Measurements from ENCODE around the gene DAB2IP.

The DAB2IP gene

DNA sequence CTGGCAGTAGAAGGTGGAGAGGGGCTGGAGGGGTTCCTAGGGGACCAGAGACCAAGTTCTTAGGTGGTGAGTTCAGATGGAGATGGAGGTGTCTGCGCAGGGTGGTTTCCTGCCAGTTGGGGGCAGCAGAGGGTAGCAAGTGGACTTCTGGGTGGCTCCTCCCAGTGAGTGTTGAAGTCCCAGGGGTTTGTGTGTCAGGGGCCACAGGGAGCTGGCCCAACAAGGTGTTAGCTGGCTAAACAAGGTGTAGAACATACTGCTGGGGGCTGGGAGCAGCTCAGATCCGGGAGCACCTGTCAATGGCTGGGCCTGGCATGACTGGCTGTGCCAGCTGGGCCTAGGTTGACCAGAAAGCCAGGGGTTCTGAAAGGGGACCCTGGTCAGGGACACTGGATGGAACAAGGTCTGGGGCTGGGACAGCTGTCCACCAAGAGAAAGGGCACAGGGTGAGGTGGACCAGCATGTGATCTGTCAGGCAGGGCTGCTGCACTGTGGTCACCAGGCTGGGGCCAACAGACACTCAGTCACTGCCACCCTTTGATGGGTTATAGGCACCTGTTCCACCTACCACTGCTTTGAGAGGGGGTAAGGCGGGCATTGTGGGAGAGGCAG is 35.6 kb downstream of the DAB2IP start:
- FAIRE-seq: no peak

DNA sequence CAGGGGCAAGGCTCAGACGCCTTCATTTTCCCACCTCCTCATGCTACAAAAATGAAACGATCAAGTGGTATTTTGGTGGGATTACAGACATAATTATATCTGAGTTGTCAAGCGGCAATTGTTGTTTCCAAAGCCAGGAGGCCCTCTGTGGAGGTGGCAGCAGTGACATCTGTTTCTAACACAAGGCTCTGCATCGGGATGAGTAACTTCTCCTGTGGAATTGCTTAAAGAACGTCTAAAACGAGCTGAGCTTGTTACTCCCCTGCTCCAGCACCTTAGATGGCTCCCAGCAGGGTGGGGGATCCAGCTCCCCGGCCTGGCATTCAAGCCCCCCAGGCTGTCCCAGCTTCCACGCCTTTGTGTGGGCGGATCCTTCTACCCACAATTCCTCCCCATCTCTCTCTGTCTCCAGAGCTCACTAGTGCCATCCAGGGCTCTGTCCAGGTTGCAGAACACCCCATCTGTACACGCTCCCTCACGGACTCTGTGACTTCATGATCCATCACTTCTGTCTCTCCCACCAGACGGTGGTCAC is 36.8 kb downstream of the DAB2IP start:
- no peak for FAIRE-seq

DNA sequence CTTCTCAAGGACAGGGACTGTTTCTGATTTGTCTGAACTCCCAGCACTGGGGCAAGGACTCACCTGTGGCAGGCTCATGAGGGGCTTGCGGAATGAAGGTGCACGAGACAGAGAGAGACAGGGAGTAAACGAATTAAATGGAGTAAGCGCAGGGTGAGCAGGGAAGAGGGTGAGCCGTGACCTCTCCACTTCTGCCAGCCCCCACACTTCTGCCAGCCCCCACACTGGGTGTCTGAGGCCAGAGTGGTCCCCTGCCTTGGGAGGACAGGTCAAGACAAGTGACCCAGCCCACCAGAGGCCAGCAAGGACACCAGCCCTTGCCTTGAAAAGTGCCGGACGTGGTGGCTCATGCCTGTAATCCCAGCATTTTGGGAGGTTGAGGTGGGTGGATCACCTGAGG is 37.2 kb downstream of the DAB2IP start:
- FAIRE-seq: no peak

DNA sequence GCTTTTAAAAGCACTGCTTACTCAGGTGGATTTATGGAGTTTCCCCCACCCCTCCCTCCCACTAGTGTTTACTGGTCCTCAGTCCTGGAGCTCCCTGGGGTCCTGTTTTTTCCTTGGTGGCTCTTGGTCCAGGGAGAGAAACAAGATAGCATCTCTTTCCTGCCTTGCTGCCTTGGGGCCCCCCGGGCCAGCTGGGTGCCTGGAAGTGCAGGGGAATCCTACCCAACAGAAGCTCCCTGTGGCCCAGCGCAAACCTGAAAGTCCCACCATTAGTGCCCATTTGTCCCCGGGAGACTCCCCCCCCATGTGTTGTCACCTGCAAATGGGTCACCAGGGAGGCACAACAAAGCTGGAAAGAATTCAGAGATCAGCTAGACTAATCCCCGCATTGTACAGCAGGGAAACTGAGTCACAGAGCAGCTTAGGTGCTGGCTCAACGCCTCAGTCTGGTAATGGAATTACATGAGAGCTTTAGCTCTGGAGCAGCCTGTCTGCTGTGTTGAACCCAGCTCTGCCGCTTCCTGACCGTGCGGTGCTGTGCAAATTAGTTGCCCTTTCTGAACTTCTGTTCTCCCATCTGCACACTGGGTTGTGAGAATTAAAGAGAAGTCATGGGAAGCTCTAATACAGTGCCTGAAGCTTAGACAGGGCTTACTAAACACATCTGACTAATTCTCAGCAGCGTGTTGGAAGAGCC is 38.2 kb downstream of the DAB2IP start:
- no peak for FAIRE-seq

DNA sequence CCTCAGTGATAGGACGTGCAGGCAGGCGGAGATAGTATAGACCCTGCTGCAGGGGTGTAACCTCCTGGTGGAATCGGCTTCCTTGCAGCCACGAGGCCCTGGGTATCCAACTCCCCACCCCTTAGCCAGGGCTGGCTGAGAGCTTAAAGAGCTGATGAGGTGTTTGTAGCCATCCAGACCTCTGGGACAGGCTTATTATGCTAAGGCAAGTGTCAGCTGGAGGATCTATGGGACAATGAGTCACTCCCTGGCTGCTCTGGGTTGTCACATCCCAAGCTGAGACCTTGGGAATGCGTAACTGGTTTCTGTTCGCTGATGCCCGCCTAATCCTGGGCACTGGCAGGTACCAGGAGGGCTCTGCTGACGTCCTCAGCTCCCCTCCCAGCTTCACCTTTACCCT is 38.9 kb downstream of the DAB2IP start:
- no peak for FAIRE-seq

DNA sequence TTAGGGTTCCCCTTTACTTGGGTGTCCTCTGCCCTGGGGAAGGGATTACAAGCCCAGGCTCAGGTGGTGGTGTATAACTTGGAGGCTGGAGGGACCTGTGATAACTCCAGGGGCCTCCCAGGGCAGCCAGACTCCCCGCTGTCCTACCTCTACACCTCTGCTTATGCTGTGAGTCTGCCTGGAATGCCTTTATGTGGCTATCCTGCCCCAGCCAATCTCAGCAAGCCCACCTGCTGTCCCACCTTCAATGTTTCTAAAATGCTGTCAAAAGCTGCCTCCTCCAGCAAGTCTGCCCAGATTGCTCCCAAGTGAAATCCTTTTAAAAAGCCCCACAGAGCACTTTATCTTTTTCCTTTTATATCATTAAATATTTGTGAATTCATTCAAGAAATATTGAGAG is 39.3 kb downstream of the DAB2IP start:
- FAIRE-seq: no peak

DNA sequence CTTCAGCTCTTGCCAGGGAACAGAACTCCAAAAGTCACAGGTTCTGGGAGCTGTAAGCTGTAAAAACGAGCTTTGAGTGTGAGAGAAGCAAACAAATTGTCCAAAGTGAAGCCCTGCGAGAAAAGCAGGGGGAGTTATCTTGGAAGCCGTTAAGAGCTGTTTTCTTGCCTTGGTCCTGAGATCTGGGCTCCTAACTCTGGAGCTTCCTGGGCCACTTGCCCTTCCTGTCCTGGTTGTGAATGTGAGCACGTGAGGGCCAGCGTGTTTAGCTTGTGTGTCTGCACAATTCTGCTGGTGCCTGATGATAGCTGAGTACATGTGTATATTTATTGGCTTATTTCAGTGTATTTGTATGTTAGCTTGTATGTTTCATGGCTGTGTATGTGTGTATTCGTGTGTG is 40.5 kb downstream of the DAB2IP start:
- no peak for FAIRE-seq

DNA sequence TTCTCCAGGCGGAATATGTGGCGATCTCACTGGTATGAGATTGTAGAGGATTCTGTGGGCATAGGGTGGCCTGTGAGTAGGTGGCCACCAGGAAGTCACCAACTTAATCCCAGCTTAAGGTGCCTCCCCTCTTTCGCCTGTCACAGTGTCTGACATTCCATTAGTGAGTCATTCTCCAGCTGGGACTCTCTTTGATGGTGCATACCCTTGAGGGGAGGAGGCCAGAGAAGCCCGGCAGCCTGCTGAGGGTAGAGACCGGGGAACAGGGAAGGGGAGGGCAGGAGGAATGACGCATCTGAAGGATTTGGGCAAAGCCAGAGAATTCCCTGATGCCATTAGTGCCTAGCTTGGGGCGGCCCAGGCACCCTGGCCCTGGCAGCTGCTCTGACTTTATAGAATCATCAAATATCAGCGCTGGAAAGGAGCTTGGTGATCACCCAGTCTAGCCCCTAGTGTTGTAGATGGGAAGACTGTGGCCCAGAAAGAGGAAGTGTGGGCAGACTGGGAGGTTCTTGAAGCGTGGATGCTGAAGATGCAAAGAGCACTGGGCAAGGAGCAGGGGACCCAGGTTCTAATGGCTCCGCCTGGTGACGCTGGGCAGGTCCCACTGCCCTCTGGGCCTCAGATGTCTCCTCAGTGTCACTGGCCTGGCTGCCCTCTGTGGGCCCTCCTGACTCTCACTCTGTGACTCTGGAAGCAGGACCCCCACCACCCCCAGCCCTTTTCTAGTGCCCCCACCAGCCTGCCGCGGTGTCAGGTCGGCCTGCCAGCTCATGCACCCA is 41.4 kb downstream of the DAB2IP start:
- no peak for FAIRE-seq

DNA sequence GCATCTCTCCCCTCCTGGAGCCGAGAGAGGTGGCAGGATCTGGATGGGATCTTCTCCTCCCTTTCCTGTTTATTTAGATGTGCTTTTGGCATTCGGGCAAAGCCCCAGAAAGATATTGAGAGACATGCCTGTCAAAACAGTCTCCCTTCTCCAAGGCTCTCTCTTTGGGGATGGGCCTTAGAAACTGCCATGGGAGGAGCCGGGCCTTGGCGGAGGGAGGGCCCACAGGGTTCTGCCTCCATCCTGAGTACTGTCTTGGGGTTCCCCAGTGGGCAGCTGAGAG is 41.9 kb downstream of the DAB2IP start:
- FAIRE-seq: no peak

DNA sequence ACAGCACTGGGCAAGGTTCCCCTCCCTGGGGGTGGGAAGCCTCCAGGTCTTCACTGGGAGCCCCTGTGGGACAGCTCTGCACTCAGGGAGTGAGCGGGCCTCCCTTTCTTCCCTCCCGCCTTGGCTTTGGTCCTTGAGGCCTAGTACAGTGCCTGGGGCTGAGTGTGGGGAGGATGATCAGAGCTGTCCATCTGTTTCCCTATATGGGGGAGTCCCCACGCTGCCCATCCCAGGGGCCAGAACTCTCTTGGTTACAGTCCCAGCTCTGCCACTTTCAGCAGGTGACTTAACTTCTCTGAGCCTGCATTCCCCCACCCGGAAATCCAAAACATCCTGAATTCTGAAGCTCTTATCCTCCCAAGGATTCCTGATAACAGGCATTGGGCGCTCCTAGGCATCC is 42.6 kb downstream of the DAB2IP start:
- no peak for FAIRE-seq

DNA sequence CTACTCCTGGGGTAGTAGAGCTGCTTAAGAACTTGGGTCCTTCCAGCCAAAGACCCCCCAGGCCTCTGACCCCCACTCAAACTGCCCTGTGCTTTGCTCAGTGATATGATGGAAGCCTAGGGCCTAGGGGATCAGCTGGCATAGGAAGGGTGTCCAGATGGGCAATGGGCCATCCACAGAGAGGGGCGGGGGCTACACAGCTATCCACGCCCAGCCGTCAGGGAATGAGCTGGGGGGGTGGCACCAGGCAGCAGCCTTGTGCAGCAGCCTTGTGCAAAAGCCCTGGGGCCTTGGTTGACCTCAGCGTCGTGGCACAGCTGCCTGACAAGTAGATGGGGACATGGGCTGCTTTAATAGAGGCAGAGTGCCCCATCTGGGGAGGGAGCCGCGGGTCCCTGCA is 43.2 kb downstream of the DAB2IP start:
- no peak for FAIRE-seq

DNA sequence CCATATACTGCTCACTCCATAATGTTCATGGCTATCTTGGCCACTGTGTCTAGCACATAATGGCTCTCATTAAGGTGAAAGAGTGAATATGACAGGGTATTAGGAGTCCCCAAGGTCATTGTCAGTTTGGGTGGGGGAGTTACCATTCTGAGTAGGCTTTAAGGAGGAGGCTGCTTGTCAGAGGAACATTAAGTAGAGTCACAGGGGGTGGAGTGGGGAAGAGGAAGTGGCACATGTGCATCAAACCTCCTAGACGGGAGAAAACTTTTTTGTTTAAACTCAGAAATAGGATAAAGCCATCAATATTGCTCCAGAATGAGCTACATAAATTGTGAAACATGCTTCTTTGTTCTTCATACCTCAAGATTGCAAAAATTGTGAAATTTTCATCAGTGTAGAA is 45.5 kb downstream of the DAB2IP start:
- no peak for FAIRE-seq

DNA sequence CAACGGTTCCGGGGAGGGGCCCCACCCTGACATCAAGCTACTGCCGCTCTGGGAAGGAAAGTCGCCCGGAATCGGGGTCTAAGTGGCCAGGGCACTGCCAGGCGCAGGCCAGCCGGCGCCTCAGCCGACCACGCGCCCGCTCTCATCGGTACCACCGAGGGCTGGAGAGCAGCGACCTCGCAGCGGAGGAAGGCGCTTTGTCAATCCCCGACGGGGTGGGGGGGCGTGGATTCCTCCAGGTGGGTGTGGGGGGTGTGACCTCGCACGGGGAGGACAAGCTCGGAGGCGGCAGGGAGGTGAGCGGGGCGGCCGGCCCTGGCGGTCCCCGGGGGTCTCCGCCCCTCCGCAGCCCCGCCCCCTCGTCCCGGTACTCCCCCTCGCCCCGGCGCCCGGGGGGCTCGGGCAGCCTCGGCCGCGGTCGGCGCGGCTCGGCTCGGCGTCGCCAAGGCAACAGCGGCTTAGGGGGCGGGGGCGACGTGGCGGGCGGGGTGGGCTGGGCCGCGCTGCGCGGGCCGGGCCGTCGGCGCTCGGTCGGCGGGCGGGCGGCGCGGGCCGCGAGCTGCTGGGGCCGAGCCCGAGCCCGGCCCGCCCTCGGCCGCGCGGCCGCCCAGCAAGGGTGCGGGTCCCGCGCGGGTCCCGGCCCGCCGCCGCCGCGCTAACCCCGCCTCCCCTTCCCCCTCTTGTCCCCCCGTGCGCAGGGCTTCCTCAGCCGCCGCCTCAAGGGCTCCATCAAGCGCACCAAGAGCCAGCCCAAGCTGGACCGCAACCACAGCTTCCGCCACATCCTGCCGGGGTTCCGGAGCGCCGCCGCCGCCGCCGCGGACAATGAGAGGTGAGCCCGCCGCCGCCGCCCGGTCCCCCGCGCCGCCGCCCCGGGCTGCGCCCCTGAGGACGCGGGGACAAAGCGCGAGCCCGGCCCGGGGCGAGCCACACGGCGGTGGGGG is 47.5 kb downstream of the DAB2IP start:
- no peak for FAIRE-seq

DNA sequence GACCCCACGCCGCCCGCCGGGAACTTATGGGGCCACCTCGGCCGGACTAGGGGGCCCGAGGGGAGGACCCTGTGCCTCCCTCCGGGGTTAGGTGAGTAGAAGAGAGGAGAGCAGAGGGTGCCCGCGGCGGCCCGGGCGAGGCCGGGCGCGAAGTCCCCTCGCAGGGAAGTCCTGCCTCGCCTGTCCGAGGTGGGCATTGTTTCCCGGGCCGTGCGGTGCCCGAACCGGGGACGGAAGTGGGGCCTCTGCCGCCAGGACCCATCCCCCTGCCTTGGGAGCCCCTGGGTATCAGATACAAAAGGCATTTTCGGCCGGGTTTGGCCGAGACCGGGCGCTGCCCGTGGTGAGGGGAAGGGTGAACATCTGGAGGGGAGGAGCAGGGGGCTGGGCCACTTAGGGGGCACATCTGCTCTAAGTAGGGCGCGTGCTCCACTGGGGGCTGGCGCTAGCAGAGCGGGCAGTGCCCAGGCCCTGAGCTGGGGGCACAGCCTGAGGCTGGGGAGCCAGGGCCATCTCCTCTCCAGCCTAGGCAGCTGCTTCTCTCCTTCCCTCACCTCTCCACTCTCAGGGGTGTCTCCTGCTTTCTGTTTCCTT is 48.2 kb downstream of the DAB2IP start:
- FAIRE-seq: no peak

DNA sequence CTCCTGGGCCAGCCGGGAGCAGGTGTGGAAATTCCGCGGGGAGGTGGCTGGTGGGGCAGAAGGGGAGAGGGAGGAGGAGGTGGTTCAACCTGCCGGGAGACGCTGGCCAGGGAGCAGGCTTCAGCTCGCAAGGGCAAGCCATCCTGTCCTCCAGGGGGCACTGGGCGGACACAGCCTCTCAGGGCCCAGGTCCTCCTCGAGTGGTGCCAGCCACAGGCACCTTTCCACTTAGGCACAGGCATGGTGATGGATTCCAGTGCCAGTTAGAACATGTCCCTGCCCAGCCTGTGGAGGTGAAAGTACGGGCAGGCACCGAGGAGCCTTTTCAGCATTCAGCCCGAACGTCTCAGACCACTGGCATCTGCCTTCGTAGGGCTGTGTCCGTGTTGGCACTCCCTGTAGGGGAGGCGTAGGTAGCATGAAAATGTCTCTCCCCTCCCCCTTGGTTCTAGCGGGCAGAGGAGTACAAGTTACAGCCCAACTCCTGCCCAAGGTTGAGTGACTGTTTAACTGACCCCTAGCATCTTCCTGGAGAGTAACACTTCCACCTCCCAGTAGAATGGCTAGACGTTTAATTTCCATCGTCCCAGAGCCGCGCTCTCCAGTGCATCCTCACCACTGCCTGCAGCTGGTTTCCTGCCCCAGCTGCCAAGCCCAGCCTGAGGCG is 48.9 kb downstream of the DAB2IP start:
- no peak for FAIRE-seq

DNA sequence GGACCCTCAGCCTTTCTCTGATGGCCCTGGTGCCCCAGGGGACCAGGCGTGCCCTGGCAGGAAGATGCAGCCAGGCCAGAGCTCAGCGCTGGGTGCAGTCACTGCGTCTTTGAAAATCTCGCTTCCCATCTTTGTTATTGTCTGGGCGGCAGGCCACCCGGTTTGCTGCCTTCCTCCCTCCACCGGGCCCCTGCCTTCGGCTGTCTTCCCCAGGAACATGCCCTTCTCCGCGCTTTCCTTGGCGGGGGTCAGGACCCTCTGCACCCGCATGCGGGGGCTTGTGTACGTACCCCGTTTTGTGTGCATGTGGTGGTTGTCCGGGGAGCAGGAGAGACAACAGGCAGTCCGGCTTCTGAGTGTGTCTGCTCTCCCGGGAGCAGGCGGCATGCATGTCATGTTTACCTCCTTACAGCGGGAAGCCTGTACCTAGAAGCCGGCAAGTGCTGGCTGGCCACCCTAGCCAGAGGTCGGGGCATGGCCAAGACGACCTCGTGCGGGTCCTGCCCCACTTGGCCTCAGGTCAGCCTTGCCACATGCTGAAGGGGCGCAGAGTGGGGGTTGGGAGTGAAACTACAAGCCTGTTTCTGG is 49.5 kb downstream of the DAB2IP start:
- FAIRE-seq: no peak

DNA sequence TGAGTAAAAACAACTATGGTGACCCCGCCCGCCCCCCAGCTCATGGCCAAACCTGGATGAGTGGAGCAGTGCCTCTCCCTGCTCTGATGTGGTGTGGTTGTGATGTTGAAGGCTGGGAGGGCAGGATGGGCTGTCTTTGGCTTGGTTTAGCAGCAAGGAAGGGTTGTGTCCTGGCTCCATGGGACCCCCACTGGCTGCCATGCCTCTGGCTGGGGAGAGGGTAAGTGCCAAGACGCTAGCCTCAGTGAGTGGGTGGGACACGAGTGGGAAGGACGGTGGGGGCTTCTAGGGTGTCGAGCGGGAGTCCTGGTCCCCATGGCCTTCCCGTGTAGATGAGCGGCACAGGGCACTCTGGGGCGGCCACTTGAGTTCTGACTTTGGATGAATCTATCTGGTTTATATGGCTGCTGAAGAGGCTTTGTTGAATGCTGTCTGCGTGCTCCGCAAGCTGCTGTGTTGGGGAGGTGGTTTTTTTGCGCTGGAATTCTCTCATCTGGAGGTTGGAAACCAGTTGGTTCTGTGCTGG is 50.4 kb downstream of the DAB2IP start:
- no peak for FAIRE-seq

DNA sequence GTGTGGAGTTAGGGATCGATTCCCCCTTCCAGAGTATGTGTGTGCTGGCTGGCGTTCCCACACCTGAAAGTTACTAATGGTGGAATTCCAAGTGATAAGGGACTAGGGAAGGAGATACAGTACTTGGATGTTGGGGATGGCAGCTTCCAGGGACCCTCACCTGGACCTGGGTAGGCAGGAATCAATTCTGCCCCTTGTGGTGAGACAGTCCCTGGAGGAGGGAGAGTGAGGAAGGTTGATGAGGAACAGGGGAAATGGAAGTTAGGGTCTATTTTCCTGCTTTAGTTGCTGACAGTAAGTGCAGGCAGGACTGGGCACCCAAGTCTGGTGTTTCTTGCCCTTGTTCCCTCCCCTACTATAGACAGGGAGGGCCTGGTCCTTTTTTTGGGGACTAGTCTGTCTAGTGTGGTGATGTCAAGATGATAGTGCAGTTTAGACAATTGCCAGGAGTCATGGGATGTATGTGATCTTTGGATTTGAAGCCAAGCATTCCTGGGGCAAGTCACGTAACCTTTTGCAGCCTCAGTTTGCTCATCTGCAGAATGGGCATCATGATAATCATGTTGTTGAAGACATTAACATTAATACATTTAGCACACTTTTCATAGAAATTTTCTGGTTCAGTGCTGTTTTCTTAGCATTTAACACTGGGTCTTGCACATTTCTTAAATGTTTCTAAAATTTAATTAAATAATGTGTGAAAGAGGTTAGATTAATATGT is 51.7 kb downstream of the DAB2IP start:
- FAIRE-seq: no peak

DNA sequence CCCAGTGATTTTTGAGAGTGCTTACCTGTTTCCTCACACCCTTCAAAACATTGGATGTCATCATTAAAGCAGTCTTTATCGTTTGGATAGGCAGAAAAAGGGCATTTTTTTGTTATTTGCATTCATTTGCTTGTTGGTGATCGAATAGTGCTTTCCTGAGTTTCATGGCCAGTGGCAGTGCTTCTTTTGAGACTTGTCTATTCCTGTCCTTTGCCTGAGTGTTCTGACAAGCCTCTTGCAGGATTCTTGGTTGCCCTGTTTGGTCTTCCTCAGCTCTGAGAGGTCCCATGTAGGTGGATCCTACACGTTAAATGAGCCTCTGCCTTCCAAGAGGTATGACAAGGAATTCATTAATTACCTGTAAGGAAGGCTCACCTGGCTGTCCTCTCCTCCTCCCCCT is 52.8 kb downstream of the DAB2IP start:
- no peak for FAIRE-seq

DNA sequence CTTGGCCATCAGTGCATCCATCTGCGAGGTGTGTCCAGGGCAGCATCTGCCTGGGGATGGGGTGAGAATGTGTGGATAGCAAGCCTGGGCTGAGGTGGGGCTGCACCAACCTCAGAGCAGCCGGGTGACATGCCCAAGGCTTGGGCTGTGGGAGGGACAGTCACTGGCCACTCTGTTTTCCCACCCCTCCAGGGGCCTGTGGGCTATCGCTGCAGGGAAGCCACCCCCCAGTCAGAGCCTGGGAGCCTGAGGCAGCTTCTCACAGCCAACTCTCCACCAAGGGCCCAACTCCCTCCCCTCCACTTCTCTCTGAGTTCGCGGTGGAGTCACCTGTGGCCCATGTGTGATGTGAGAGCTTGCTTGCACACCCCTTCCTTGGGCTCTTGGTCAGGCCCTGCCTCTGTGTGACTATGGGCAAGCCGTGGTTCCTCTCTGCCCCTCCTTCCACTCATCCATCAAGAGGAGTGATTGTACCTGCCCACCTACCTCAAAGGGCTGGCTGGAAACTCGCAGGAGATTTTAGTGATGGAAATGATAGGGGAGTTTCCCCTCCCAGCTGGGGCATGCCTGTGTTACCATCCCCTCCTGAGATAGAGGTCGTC is 54.8 kb downstream of the DAB2IP start:
- FAIRE-seq: no peak

All from G401.6 (cell line).